Measurements from ENCODE around the gene FGF1.

DNA sequence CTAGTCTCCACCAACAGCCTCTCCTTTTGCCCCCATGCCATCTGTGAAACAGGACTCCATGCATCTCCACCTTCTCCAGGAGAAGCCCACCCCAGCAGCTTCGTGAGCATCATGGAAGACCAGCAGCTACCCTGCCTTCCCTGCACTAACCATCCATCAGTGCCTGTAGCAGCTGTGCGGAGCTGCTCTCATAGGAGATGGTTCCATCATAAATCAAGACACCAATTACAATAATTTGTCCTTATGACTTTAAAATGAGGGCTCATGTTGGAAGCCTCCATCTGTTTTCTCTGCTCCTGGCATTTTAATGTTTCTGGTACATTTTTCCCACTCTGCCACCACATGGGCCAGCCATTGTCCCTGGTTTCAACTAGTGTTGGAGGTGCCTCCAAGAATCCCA lies 69.9 kb downstream of the FGF1 start:
- TF ChIP-seq, protein P1, sequence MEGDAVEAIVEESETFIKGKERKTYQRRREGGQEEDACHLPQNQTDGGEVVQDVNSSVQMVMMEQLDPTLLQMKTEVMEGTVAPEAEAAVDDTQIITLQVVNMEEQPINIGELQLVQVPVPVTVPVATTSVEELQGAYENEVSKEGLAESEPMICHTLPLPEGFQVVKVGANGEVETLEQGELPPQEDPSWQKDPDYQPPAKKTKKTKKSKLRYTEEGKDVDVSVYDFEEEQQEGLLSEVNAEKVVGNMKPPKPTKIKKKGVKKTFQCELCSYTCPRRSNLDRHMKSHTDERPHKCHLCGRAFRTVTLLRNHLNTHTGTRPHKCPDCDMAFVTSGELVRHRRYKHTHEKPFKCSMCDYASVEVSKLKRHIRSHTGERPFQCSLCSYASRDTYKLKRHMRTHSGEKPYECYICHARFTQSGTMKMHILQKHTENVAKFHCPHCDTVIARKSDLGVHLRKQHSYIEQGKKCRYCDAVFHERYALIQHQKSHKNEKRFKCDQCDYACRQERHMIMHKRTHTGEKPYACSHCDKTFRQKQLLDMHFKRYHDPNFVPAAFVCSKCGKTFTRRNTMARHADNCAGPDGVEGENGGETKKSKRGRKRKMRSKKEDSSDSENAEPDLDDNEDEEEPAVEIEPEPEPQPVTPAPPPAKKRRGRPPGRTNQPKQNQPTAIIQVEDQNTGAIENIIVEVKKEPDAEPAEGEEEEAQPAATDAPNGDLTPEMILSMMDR (IDR thresholded peaks at IDR 0.05): no peak
- no peak for TF ChIP-seq POLR2A (IDR thresholded peaks at IDR 0.05)
